ENCODE measurements around the gene BBS12. TPM values are rescaled to one million over a fixed set of nuclear protein-coding genes. Genes with fewer than 3 reads are reported as not detected.

BBS12 gene
- total RNA-seq, 3 donors from 2014 or later (not counting 1 experiment from before 2014, with no cell fraction given): 0.85 to 1.9 (median 1.8) TPM

- no peak overlapping the region for H3K27ac ChIP-seq (ENCODE audit: low read length)
- no peaks in the 10 kb centered on the region for H3K36me3 Mint-ChIP-seq
- TF ChIP-seq CTCF (IDR thresholded peaks at IDR 0.05): no peak
- intact Hi-C loops (cut with micrococcal nuclease): no loop called here
- H3K27me3 ChIP-seq (ENCODE audit: control insufficient read depth, insufficient read depth, low read length): peaks cover 4% of the 10 kb centered on the region
- H3K9me3 ChIP-seq (ENCODE audit: control insufficient read depth, insufficient read depth, low read length): no peaks in the 10 kb centered on the region
- no peaks in the 10 kb centered on the region for H3K9me3 Mint-ChIP-seq
- H3K4me3 ChIP-seq (ENCODE audit: low read length): no peak overlapping the region
- ATAC-seq (no peak), DNase-seq (no peak)
- no peak overlapping the region for H3K4me3 Mint-ChIP-seq
- WGBS (ENCODE audit: insufficient coverage): 100% methylated on average over 2 of the region's 2 CpGs
- no peaks in the 10 kb centered on the region for H3K36me3 ChIP-seq (ENCODE audit: control insufficient read depth, insufficient read depth, low read length)
- no peaks in the 10 kb centered on the region for H3K4me1 ChIP-seq (ENCODE audit: control insufficient read depth, insufficient read depth, low read length)
- H3K4me1 Mint-ChIP-seq: peaks cover 0 to 9% of the 10 kb centered on the region in 2 donors
- H3K27ac Mint-ChIP-seq: no peak overlapping the region
- H3K27me3 Mint-ChIP-seq (ENCODE audit: low read depth in 2 of 2): peaks cover 5 to 9% of the 10 kb centered on the region in 2 donors
These were observed 49.0 kb downstream of the BBS12 start for GRCh38 chr4:122781486-122781885.

DNA sequence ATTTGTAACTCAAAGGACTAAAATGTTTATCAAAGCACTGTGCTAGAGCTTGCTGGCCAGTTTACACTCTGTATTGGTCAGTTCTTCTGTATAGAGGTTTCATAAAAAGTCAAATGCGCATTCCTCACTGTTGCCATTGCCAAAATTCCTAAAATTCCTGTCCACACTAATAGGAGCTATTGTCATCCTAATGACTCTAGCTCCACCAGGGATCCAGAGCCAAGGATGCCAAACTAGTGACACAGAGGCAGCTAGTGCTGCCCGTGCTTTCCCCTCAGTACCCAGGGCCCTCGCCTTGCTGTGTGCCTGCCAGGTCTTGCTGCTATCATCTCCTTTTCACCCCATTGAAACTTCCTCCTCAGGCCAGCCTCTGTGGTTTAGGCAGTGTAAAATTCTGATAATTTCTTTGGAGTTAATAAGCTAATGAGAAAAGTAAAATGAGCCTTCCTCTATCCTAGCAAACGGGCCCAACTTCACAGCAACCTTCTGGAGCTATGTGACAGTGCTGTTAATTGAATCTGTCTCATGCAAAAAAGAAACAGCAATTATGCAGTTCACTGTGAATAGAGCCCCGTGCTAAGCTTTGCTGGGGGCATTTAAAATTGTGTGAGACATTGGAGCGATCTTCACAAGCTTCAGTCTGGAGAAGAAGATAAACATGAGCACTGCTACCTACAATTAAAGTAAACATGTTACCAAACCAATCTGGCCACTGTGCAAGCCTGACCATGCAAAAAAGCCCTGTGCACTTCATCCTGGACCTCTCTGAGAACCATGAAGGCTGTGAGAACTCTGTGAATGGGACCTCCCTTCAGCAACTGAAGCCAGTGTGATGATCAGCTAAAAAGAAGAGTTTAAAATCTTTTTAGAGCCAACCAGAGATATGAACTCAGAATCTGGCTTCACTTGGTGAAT, 51.1 kb downstream of the BBS12 start:
- Histone ChIP-seq H3K4me1 (ENCODE audit: control insufficient read depth, insufficient read depth, low read length) (no peaks in the 10 kb centered on the region), H3K9me3 (ENCODE audit: control insufficient read depth, insufficient read depth, low read length) (no peaks in the 10 kb centered on the region), H3K4me3 (ENCODE audit: low read length) (no peak overlapping the region), H3K27ac (ENCODE audit: low read length) (no peak overlapping the region), H3K27me3 (ENCODE audit: control insufficient read depth, insufficient read depth, low read length) (peaks cover 4% of the 10 kb centered on the region), H3K36me3 (ENCODE audit: control insufficient read depth, insufficient read depth, low read length) (no peaks in the 10 kb centered on the region)
- peaks cover 5 to 9% of the 10 kb centered on the region in 2 donors for H3K27me3 Mint-ChIP-seq (ENCODE audit: low read depth in 2 of 2)
- H3K4me1 Mint-ChIP-seq: peaks cover 0 to 10% of the 10 kb centered on the region in 2 donors
- intact Hi-C loops (cut with micrococcal nuclease): no loop called here
- no peaks in the 10 kb centered on the region for H3K36me3 Mint-ChIP-seq
- no peak for ATAC-seq
- no peak for TF ChIP-seq CTCF (IDR thresholded peaks at IDR 0.05)
- no peak overlapping the region for H3K27ac Mint-ChIP-seq
- 89% methylated on average over 5 of the region's 6 CpGs for WGBS (ENCODE audit: insufficient coverage)
- DNase-seq: no peak
- H3K4me3 Mint-ChIP-seq: no peak overlapping the region
- no peaks in the 10 kb centered on the region for H3K9me3 Mint-ChIP-seq

- WGBS (ENCODE audit: insufficient coverage): 87% methylated on average over 1 of the region's 1 CpG
- Mint-ChIP-seq H3K9me3 (no peaks in the 10 kb centered on the region), H3K36me3 (no peaks in the 10 kb centered on the region), H3K27ac (no peak overlapping the region), H3K4me1 (peaks cover 0 to 10% of the 10 kb centered on the region in 2 donors), H3K27me3 (ENCODE audit: low read depth in 2 of 2) (peaks cover 3 to 9% of the 10 kb centered on the region in 2 donors), H3K4me3 (no peak overlapping the region)
- ATAC-seq (no peak), DNase-seq (no peak)
- no peak for TF ChIP-seq CTCF (IDR thresholded peaks at IDR 0.05)
- no peak overlapping the region for H3K27ac ChIP-seq (ENCODE audit: low read length)
- H3K27me3 ChIP-seq (ENCODE audit: control insufficient read depth, insufficient read depth, low read length): peaks cover 4% of the 10 kb centered on the region
- H3K9me3 ChIP-seq (ENCODE audit: control insufficient read depth, insufficient read depth, low read length): no peaks in the 10 kb centered on the region
- H3K36me3 ChIP-seq (ENCODE audit: control insufficient read depth, insufficient read depth, low read length): no peaks in the 10 kb centered on the region
- no peaks in the 10 kb centered on the region for H3K4me1 ChIP-seq (ENCODE audit: control insufficient read depth, insufficient read depth, low read length)
- intact Hi-C loops (cut with micrococcal nuclease): no loop called here
- no peak overlapping the region for H3K4me3 ChIP-seq (ENCODE audit: low read length)
These were observed 51.8 kb downstream of the BBS12 start for GRCh38 chr4:122784261-122784660.
